GM12878 (cell line): ENCODE data around the gene KIAA0319L. TPM values are rescaled to one million over a fixed set of nuclear protein-coding genes. Genes with fewer than 3 reads are reported as not detected.

Experiments used
- ATAC-seq: fragments of 200-7000 bp; cut with Tn5 transposase; 3 replicates; pipeline ENCODE4 v1.9.1; 2020; ENCODE audit warnings: mild to moderate bottlenecking, moderate library complexity
- BruUV-seq: library from RNA; stranded (reverse); fragments of 400-500 nt; replicated peaks from 2 replicates; lab custom pipeline; 2021; lab: Mats Ljungman, UMichigan
- CTCF ChIA-PET: fragments of 300-600 bp; sonication (Branson Sonifier 250); formaldehyde crosslinking; extraction: SDS; loops from one replicate; lab custom pipeline; 2021; ENCODE audit warnings: inconsistent platforms; lab: Yijun Ruan, JAX
- POLR2A ChIA-PET: fragments of 350-600 bp; formaldehyde crosslinking; extraction: SDS; loops from one replicate; lab custom pipeline; 2021; ENCODE audit warnings: inconsistent platforms; lab: Charles Lee
- RAD21 ChIA-PET: fragments of 300-600 bp; sonication (Branson Sonifier 250); formaldehyde crosslinking; loops from one replicate; lab custom pipeline; 2023; ENCODE audit warnings: antibody characterized with exemption; ENCODE audit not compliant: unreplicated experiment; lab: Charles Lee
- SMC1A ChIA-PET: fragments of 300-600 bp; sonication (Branson Sonifier 250); formaldehyde crosslinking; loops from one replicate; lab custom pipeline; 2023; ENCODE audit not compliant: unreplicated experiment, uncharacterized antibody; lab: Charles Lee
- DNase-seq: peaks from one replicate; pipeline ENCODE4 v3.0.0-alpha.2; 2011; ENCODE audit warnings: low read depth, low spot score
- FAIRE-seq: peaks from 3 replicates; lab custom pipeline; 2011; peaks lifted over from hg19 to GRCh38; lab: Jason Lieb, UNC
- H2AFZ ChIP-seq: 2 replicates; pipeline ENCODE4 v1.6.0; 2011; ENCODE audit warnings: low read depth, low read length, control low read depth; ENCODE audit not compliant: control insufficient read depth
- H3K27ac ChIP-seq: 2 replicates; pipeline ENCODE4 v1.5.1; 2011; ENCODE audit warnings: control low read depth; ENCODE audit not compliant: control insufficient read depth, insufficient read depth
- H3K27me3 ChIP-seq, 2 experiments: replicated peaks in 1 of 2; 2 replicates each; pipeline versions ENCODE4 v1.6.0 to v1.6.1; 2011; ENCODE audit warnings: low read length in 1 of 2; ENCODE audit not compliant: control insufficient read depth in 2 of 2, insufficient read depth in 2 of 2
- H3K36me3 ChIP-seq, 2 experiments: 2 replicates each; pipeline ENCODE4 v1.5.1; 2011; ENCODE audit warnings: low read length in 1 of 2; ENCODE audit not compliant: control insufficient read depth in 2 of 2, insufficient read depth in 2 of 2
- H3K4me1 ChIP-seq: 2 replicates; pipeline ENCODE4 v1.6.1; 2011; ENCODE audit warnings: mild to moderate bottlenecking, low read length, moderate library complexity, mixed read lengths; ENCODE audit not compliant: control insufficient read depth, insufficient read depth
- H3K4me2 ChIP-seq: 2 replicates; pipeline ENCODE4 v1.6.0; 2011; ENCODE audit warnings: control low read depth; ENCODE audit not compliant: control insufficient read depth, insufficient read depth
- H3K4me3 ChIP-seq: fragments of 200-600 bp; sonication (generic); 2 replicates; pipeline ENCODE4 v1.5.1; 2016
- H3K79me2 ChIP-seq: 2 replicates; pipeline ENCODE4 v1.6.0; 2011; ENCODE audit warnings: low read length; ENCODE audit not compliant: control insufficient read depth, insufficient read depth
- H3K9ac ChIP-seq: 2 replicates; pipeline ENCODE4 v1.8.0; 2011; ENCODE audit warnings: low read length, control low read depth, mixed read lengths; ENCODE audit not compliant: control insufficient read depth, insufficient read depth
- H3K9me3 ChIP-seq: replicated peaks from 3 replicates; pipeline ENCODE4 v1.5.1; 2011; ENCODE audit warnings: mild to moderate bottlenecking, low read length; ENCODE audit not compliant: control insufficient read depth, insufficient read depth
- H4K20me1 ChIP-seq: 2 replicates; pipeline ENCODE4 v1.6.0; 2011; ENCODE audit not compliant: control insufficient read depth, insufficient read depth
- BHLHE40 ChIP-seq, 2 experiments: fragments of 450-650 bp in 1 of 2; IDR thresholded peaks; 2 replicates each; pipeline ENCODE4 v1.6.1; 2011 to 2017; ENCODE audit warnings: low read depth in 2 of 2, borderline replicate concordance in 1 of 2, improper control_type of control experiment in 1 of 2, low read length in 1 of 2, mild to moderate bottlenecking in 1 of 2
- ESRRA ChIP-seq: IDR thresholded peaks from 2 replicates; pipeline ENCODE4 v1.6.1; 2012; ENCODE audit warnings: mild to moderate bottlenecking, low read length, improper control_type of control experiment
- FOS ChIP-seq: IDR thresholded peaks from 3 replicates; pipeline ENCODE4 v1.6.1; 2011; ENCODE audit warnings: borderline replicate concordance; ENCODE audit not compliant: insufficient read length; ENCODE audit errors: extremely low read depth
- LARP7 ChIP-seq: fragments of 450-650 bp; IDR thresholded peaks from 2 replicates; pipeline ENCODE4 v1.6.1; 2017; ENCODE audit warnings: mild to moderate bottlenecking
- RELB ChIP-seq: fragments of 450-650 bp; IDR thresholded peaks from 2 replicates; pipeline ENCODE4 v1.6.1; 2017; ENCODE audit warnings: low read depth, mild to moderate bottlenecking, moderate library complexity
- SMAD5 ChIP-seq: IDR thresholded peaks from 2 replicates; pipeline ENCODE4 v1.6.1; 2016; ENCODE audit warnings: antibody characterized with exemption, low read depth
- SREBF2 ChIP-seq: IDR thresholded peaks from 2 replicates; pipeline ENCODE4 v1.6.1; 2012; ENCODE audit warnings: mild to moderate bottlenecking, low read length
- STAT1 ChIP-seq: fragments of 450-650 bp; conservative IDR thresholded peaks from 2 replicates; pipeline ENCODE4 v1.6.1; 2014; ENCODE audit warnings: antibody characterized with exemption, mild to moderate bottlenecking
- TCF7 ChIP-seq: IDR thresholded peaks from 2 replicates; pipeline ENCODE4 v1.6.1; 2014; ENCODE audit warnings: antibody characterized with exemption, borderline replicate concordance
- WGBS: methylation state at CpG from one replicate; pipeline ENCODE4 v1.1.6; 2016; ENCODE audit warnings: low lambda C conversion rate; ENCODE audit not compliant: insufficient replicate concordance, insufficient coverage; ENCODE audit errors: missing lambda C conversion rate; 5-methylcytosine and 5-hydroxymethylcytosine counted together
- in situ Hi-C: fragments of 300-500 bp; cut with MboI; formaldehyde crosslinking; loops from 9 replicates; pipeline ENCODE4 v1.14.3; 2018; ENCODE audit warnings: mixed read lengths
- intact Hi-C: fragments of 100-400 bp; cut with micrococcal nuclease; formaldehyde crosslinking; loops from one replicate; pipeline ENCODE4 v1.14.2; 2022; ENCODE audit not compliant: unreplicated experiment
- polyA plus RNA-seq, 11 experiments: library from polyadenylated mRNA; depleted of rRNA in 4 of 11; unstranded in 6 of 11; stranded (reverse) in 5 of 11; fragments of >200 nt; fragmentation: Nextera tagmentation in 4 of 11; fragmentation: Illumina TruSeq in 1 of 11; extraction: Ambion mirVana in 4 of 11; extraction: Trizol in 1 of 11; gene quantifications; 1 replicate in 1 of 11; 2 replicates in 10 of 11; pipeline versions ENCODE4 v1.2.1 to v1.2.3, GENCODE V29; 2011 to 2016; ENCODE audit warnings: inconsistent platforms in 2 of 11, missing spikeins in 2 of 11, low read depth in 1 of 11
- total RNA-seq, 4 experiments: library from RNA; depleted of rRNA in 3 of 4; stranded (reverse); fragments of >200 nt in 3 of 4; fragmentation: Illumina TruSeq in 1 of 4; extraction: Trizol in 1 of 4; gene quantifications; 2 replicates each; pipeline versions ENCODE4 v1.2.1 to v1.2.3, GENCODE V29; 2013 to 2021

The KIAA0319L gene
- total and polyA plus RNA-seq, 10 of the 15 experiments (the other 5 are each of a cell fraction or from before 2014, with no cell fraction given), result 2.6 to 57.8 (median 25.4) TPM

GRCh38 chr1:35576061-35576765, 19.0 kb upstream of the KIAA0319L start:
- Histone ChIP-seq H3K36me3 (no peaks in the 10 kb centered on the region), H3K4me3 (no peak overlapping the region), H3K9ac (no peak overlapping the region), H3K79me2 (no peaks in the 10 kb centered on the region; the same call in 1 of the 2 replicates)
- ATAC-seq (no peak), FAIRE-seq (no peak), DNase-seq (no peak)
- BruUV-seq, result no TSS peak
- POLR2A ChIA-PET, result no interaction called here
- RAD21 ChIA-PET, result no interaction called here
- TF ChIP-seq STAT1 (no peak), SMAD5 (no peak), ESRRA (no peak), RELB (no peak), LARP7 (no peak), SREBF2 (no peak), TCF7 (no peak), FOS (no peak), BHLHE40 (IDR thresholded peaks at IDR 0.05; ENCODE audit: borderline replicate concordance in 1 of 2, low read depth in 2 of 2, low read length in 1 of 2) (no peak)
- TF ChIP-seq, all 136 proteins: peak for 0
- Histone ChIP-seq H4K20me1 (no peaks in the 10 kb centered on the region), H3K4me2 (peak overlapping the region; percentile 76; the same call in 1 of the 2 replicates), H3K4me1 (peaks cover 25% of the 10 kb centered on the region), H3K27me3 (peaks cover 0 to 2% of the 10 kb centered on the region in 2 experiments; a peak in 2 of 4 replicates), H3K27ac (no peak overlapping the region), H2AFZ (peak overlapping the region; percentile 93; the same call in 1 of the 2 replicates), H3K9me3 (no peaks in the 10 kb centered on the region)
- ChIA-PET CTCF (interaction anchor here (0.6 to 1.4 kb wide), 2 partner anchors 12 to 139 kb away, joined by 3 to 4 read pairs; no protein-coding TSS in a partner anchor), SMC1A (no interaction called here)
- intact Hi-C loops (no loop called here), in situ Hi-C loops (no loop called here)
- 86% methylated on average over 10 of the region's 10 CpGs for WGBS
